Neural cell (in vitro differentiated cells): ENCODE measurements around the gene TNFRSF8. TPM values are rescaled to one million over a fixed set of nuclear protein-coding genes. Genes with fewer than 3 reads are reported as not detected.

Source experiments
- H2AFZ ChIP-seq: fragments of 200-600, 300-800 bp; sonication (generic), shearing (Covaris generic); 2 replicates; pipeline ENCODE4 v1.6.0; 2014; ENCODE audit warnings: low read depth, mild to moderate bottlenecking, antibody characterized with exemption, low read length, moderate library complexity
- H3F3A ChIP-seq: fragments of 200-600 bp; shearing (Covaris generic); 2 replicates; pipeline ENCODE4 v1.6.1; 2016; ENCODE audit warnings: mild to moderate bottlenecking, moderate library complexity, mixed read lengths, antibody characterized with exemption, low read length; ENCODE audit not compliant: insufficient read depth, poor library complexity, severe bottlenecking
- H3K27ac ChIP-seq: fragments of 200-600, 300-800 bp; sonication (generic), shearing (Covaris generic); 2 replicates; pipeline ENCODE4 v1.5.1; 2014; ENCODE audit warnings: mild to moderate bottlenecking, low read length, moderate library complexity
- H3K27me3 ChIP-seq: fragments of 300-800, 200-600 bp; sonication (generic), shearing (Covaris generic); 2 replicates; pipeline ENCODE4 v1.6.0; 2014; ENCODE audit warnings: mild to moderate bottlenecking, low read depth, low read length, moderate library complexity; ENCODE audit not compliant: insufficient read depth
- H3K36me3 ChIP-seq: fragments of 300-800, 200-600 bp; sonication (generic), shearing (Covaris generic); 2 replicates; pipeline ENCODE4 v1.5.1; 2014; ENCODE audit warnings: mild to moderate bottlenecking, antibody characterized with exemption, low read length, moderate library complexity; ENCODE audit not compliant: insufficient read depth
- H3K4me2 ChIP-seq: fragments of 300-800, 200-600 bp; sonication (generic), shearing (Covaris generic); 2 replicates; pipeline ENCODE4 v1.6.0; 2014; ENCODE audit warnings: mild to moderate bottlenecking, low read length
- H3K4me3 ChIP-seq: fragments of 300-800, 200-600 bp; sonication (generic), shearing (Covaris generic); 2 replicates; pipeline ENCODE4 v1.5.1; 2014; ENCODE audit warnings: mild to moderate bottlenecking, low read length, moderate library complexity
- H3K79me2 ChIP-seq: fragments of 200-600 bp; shearing (Covaris generic); replicated peaks from 2 replicates; pipeline ENCODE4 v1.6.0; 2014; ENCODE audit warnings: mild to moderate bottlenecking, low read length, moderate library complexity; ENCODE audit not compliant: insufficient read depth
- H3K9ac ChIP-seq: fragments of 300-800, 200-600 bp; sonication (generic), shearing (Covaris generic); 2 replicates; pipeline ENCODE4 v1.6.1; 2016; ENCODE audit warnings: mild to moderate bottlenecking, low read length, mixed read lengths
- H3K9me2 ChIP-seq: fragments of 200-600 bp; shearing (Covaris generic); 2 replicates; pipeline ENCODE4 v1.6.1; 2016; ENCODE audit warnings: mild to moderate bottlenecking, low read length, mixed read lengths; ENCODE audit not compliant: insufficient read depth
- H3K9me3 ChIP-seq: fragments of 200-600, 300-800 bp; sonication (generic), shearing (Covaris generic); 2 replicates; pipeline ENCODE4 v1.6.1; 2016; ENCODE audit warnings: mild to moderate bottlenecking, mixed run types, low read length, moderate library complexity, mixed read lengths
- H4K20me1 ChIP-seq: fragments of 200-600 bp; shearing (Covaris generic); 2 replicates; pipeline ENCODE4 v1.6.1; 2016; ENCODE audit warnings: mild to moderate bottlenecking, mixed run types; ENCODE audit not compliant: insufficient read depth
- CTCF ChIP-seq: fragments of 450-650 bp; IDR thresholded peaks from 2 replicates; pipeline ENCODE4 v1.5.1; 2014; ENCODE audit warnings: antibody characterized with exemption, mild to moderate bottlenecking, moderate library complexity; ENCODE audit not compliant: poor library complexity, severe bottlenecking
- EP300 ChIP-seq: fragments of 450-650 bp; conservative IDR thresholded peaks from 2 replicates; pipeline ENCODE4 v1.6.1; 2014; ENCODE audit warnings: antibody characterized with exemption, mild to moderate bottlenecking, moderate library complexity; ENCODE audit not compliant: poor library complexity, severe bottlenecking
- EZH2 ChIP-seq: fragments of 200-600, 300-800 bp; shearing (Covaris generic), sonication (generic); IDR thresholded peaks from 2 replicates; pipeline ENCODE4 v1.6.1; 2014; ENCODE audit warnings: antibody characterized with exemption, low read length, borderline replicate concordance, mild to moderate bottlenecking; ENCODE audit not compliant: insufficient read depth, poor library complexity, severe bottlenecking
- MXI1 ChIP-seq: fragments of 450-650 bp; conservative IDR thresholded peaks from 2 replicates; pipeline ENCODE4 v1.6.1; 2014; ENCODE audit warnings: antibody characterized with exemption, mild to moderate bottlenecking; ENCODE audit not compliant: poor library complexity, severe bottlenecking
- POLR2AphosphoS5 ChIP-seq: IDR thresholded peaks from 2 replicates; pipeline ENCODE4 v1.6.1; 2012
- RAD21 ChIP-seq: fragments of 450-650 bp; conservative IDR thresholded peaks from 2 replicates; pipeline ENCODE4 v1.6.1; 2014; ENCODE audit warnings: antibody characterized with exemption, mild to moderate bottlenecking, moderate library complexity
- REST ChIP-seq: IDR thresholded peaks from 2 replicates; pipeline ENCODE4 v1.6.1; 2012; ENCODE audit warnings: borderline replicate concordance
- SMC3 ChIP-seq: fragments of 450-650 bp; conservative IDR thresholded peaks from 2 replicates; pipeline ENCODE4 v1.6.1; 2014; ENCODE audit warnings: antibody characterized with exemption, mild to moderate bottlenecking, moderate library complexity; ENCODE audit not compliant: poor library complexity
- TAF1 ChIP-seq: IDR thresholded peaks from 2 replicates; pipeline ENCODE4 v1.6.1; 2012; ENCODE audit warnings: low read depth
- polyA plus RNA-seq: library from polyadenylated mRNA; depleted of rRNA; stranded (reverse); fragments of >200 nt; gene quantifications from 2 replicates; pipeline ENCODE4 v1.2.3, GENCODE V29; 2014

TNFRSF8 gene
- polyA plus RNA-seq, 1 donor from 2014 or later = not detected

- Histone ChIP-seq H2AFZ (no peak overlapping the region), H3K79me2 (no peaks in the 10 kb centered on the region), H3K27me3 (no peaks in the 10 kb centered on the region), H3K9ac (no peak overlapping the region), H3K9me3 (no peaks in the 10 kb centered on the region), H3K9me2 (no peaks in the 10 kb centered on the region), H3K27ac (no peak overlapping the region), H4K20me1 (no peaks in the 10 kb centered on the region), H3K36me3 (no peaks in the 10 kb centered on the region), H3K4me3 (no peak overlapping the region), H3F3A (no peaks in the 10 kb centered on the region), H3K4me2 (no peak overlapping the region)
- no peak for TF ChIP-seq CTCF
- TF ChIP-seq EP300 = no peak
- TF ChIP-seq SMC3 = no peak
- no peak for TF ChIP-seq TAF1
- no peak for TF ChIP-seq REST
- TF ChIP-seq POLR2AphosphoS5 = no peak
- no peak for TF ChIP-seq RAD21
- TF ChIP-seq EZH2 = no peak
- no peak for TF ChIP-seq MXI1
These were observed 94.5 kb downstream of the TNFRSF8 start for GRCh38 chr1:12157366-12158231.

- no peak overlapping the region for H3K27ac ChIP-seq
- TF ChIP-seq REST (no peak), MXI1 (no peak), TAF1 (no peak), CTCF (no peak), EP300 (no peak), RAD21 (no peak), SMC3 (no peak), EZH2 (no peak), POLR2AphosphoS5 (no peak)
- no peaks in the 10 kb centered on the region for H3K9me3 ChIP-seq
- no peaks in the 10 kb centered on the region for H4K20me1 ChIP-seq
- H3F3A ChIP-seq = no peaks in the 10 kb centered on the region
- no peak overlapping the region for H3K9ac ChIP-seq
- H3K27me3 ChIP-seq = no peaks in the 10 kb centered on the region
- H3K36me3 ChIP-seq = no peaks in the 10 kb centered on the region
- no peak overlapping the region for H3K4me3 ChIP-seq
- H3K79me2 ChIP-seq = no peaks in the 10 kb centered on the region
- no peak overlapping the region for H3K4me2 ChIP-seq
- no peaks in the 10 kb centered on the region for H3K9me2 ChIP-seq
- no peak overlapping the region for H2AFZ ChIP-seq
These were observed 95.4 kb downstream of the TNFRSF8 start for GRCh38 chr1:12158357-12159092.
